Caki2 (cell line): ENCODE data around the gene SKA3. TPM values are rescaled to one million over a fixed set of nuclear protein-coding genes. Genes with fewer than 3 reads are reported as not detected.
"Not testable (repeated sequence)": the region's sequence is repeated elsewhere in the genome, so short reads cannot be mapped to it uniquely, and the experiment has no call there.

Experiments used
- DNase-seq: peaks from one replicate; pipeline ENCODE4 v3.0.0-alpha.2; 2015; ENCODE audit warnings: low read depth
- in situ Hi-C: cut with HindIII; loops from 2 replicates; pipeline ENCODE4 v1.10.0; 2016; ENCODE audit warnings: low sequenced_read_pairs, low pct_unique_long_range_greater_than_20kb, mixed read lengths
- total RNA-seq: library from RNA; depleted of rRNA; stranded (reverse); fragments of >200 nt; shearing (Covaris generic); gene quantifications from 2 replicates; pipeline ENCODE4 v1.2.3, GENCODE V29; 2014; ENCODE audit warnings: low replicate concordance

Gene SKA3
- total RNA-seq, 1 experiment from 2014 or later = 14.1 TPM

GRCh38 chr13:21176982-21177284 lies 581 bp upstream of the SKA3 start:
- in situ Hi-C loops = no loop called here

DNA sequence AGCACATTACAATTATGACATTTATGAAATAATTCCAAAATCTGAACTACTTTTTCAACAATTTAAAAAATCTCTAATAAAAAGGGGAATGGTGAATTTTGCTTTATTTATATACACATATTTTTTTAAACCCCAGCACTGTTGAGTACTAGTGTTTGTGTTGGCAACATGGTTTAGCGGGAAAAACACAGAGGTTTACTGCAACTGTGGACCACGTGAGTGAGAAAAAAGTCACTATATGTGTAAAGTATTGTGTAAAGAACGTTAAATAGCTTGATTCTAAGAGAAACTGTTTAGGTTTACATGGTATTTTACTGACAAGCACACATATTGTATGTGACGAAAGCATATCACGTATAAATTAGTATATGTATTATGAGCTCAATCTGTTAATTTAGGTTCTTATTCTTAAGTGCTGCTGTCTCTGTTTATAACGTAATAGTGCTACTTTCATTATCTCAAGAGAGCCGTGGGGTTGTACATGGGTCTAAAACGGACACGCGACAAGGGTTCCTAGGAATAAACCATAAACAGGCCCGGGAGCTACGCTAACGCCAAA lies 617 bp downstream of the SKA3 start:
- DNase-seq = no peak
- in situ Hi-C loops = no loop called here

More at GRCh38 chr13:21176982-21177284, 581 bp upstream of the SKA3 start:
- DNase-seq = no peak

DNA sequence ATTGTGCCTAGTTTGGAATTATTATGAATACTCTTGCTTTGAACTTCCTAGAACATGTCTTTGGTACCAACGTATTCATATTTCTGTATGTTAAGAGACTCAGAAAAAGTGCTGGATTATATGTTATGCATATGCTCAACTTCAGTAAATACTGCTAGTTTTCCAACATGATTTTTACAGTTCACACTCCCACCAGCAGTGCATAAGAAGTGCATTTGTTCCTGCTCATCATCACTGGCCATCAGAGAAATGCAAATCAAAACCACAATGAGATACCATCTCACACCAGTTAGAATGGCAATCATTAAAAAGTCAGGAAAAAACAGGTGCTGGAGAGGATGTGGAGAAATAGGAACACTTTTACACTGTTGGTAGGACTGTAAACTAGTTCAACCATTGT lies 2.6 kb downstream of the SKA3 start:
- in situ Hi-C loops, DNase-seq: not testable (repeated sequence)

- no peak for DNase-seq
- in situ Hi-C loops = no loop called here
Observed at GRCh38 chr13:21171420-21171819, 4.9 kb downstream of the SKA3 start.

DNA sequence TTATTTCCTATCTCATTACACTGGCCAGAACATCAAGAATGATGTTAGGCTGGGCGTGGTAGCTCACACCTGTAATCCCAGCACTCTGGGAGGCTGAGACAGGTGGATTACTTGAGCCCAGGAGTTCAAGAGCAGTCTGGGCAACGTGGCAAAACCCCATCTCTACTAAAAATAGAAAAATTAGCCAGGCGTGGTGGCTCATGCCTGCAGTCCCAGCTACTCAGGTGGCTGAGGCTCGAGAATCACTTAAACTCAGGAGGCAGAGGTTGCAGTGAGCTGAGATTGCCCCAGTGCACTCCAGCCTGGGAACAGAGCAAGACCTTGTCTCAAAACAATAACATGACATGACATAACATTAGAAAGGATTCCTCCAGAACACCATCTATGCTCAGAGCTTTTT lies 10.7 kb downstream of the SKA3 start:
- in situ Hi-C loops = not testable (repeated sequence)

DNA sequence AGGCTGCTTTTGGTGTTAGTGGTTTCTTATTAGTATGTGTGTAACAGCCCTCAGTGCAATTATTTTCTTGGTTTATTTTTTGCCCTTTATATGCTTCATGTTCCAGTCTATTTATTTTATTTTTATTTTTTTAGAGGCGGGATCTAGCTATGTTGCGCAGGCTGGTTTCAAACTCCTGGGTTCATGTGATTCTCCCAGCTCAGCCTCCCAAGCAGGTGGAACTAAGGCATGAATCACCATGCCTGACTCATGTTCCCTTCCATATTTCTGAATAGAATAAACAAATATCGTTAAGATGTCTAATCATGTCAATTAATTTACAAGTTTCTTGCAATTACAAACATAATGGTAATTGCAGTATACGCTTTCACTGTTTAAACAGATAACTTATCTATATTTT lies 11.7 kb downstream of the SKA3 start:
- in situ Hi-C loops = no loop called here
- no peak for DNase-seq

More for the DNA sequence above, 10.7 kb downstream of the SKA3 start:
- DNase-seq = not testable (repeated sequence)

DNA sequence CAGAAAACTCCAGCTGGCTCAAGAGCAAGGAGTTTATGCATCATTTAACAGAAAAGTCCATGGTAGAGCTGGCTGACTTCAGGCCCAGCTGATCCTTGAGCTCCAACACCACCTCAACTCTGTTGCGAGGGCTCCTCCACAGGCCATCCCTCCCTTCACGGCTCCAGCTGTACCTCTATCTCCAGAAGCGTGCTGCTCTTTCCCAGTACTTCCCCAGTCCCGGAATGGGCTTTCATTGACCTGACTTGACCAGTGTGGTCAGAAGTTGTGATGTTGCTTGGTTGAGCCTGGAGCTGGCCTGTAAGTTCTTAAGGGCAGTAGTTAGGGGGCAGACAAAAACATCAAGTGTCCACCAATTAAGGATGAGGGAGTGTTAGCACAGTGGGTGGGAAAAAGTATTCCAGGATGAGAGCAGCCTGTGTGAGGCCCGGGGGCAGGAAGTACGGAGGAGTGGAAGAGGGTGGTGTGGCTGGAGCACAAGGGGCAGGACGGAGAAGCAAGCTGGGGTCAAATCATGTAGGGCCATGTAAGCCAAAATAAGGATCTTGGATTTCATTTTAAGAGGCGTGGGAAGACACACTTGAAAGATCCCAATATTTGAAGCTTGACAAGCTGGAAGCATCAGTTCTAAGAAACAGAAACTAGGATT lies 24.0 kb downstream of the SKA3 start:
- in situ Hi-C loops = no loop called here

GRCh38 chr13:21150013-21150412 lies 26.3 kb downstream of the SKA3 start:
- in situ Hi-C loops = no loop called here
- no peak for DNase-seq

More for the DNA sequence above, 24.0 kb downstream of the SKA3 start:
- no peak for DNase-seq

DNA sequence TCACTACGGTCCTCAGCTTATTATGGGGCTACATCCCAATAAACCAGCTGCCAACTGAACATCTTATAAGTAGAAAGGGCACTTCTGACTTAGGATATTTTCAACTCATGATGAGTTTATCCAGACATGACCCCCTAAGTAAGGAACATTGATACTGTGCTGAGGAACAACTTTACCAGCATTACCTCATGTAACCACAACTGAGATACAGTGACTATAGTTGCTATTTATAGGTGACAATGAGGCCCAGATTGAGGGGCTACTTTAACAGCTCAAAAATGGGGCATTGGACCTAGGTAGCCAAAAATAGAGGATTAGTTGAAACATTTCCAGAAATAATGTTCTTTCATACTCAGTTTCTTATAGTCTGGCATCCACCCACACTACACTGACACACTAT lies 26.8 kb downstream of the SKA3 start:
- in situ Hi-C loops = no loop called here

GRCh38 chr13:21148557-21149258 lies 27.6 kb downstream of the SKA3 start:
- no peak for DNase-seq
- in situ Hi-C loops = no loop called here

More for the DNA sequence above, 26.8 kb downstream of the SKA3 start:
- no peak for DNase-seq

DNA sequence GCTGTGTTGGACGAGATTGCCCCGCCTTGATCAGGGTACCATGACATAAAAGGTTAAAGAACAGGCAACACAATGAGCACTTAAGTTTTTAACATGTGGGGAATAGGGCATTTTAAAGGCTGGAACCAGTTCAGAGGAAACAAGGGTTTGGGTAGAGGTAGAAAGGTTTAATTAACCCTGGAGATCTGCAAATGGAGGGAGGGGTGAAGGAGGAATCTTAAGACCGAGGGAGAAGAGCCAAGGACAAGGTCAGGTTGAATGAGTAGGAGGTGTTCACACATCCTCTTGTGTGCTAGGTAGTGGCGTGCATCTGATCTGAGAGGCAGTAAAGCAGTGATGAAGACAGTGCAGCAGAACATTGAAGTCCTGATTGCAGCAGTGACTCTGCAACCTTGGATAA lies 28.5 kb downstream of the SKA3 start:
- DNase-seq = no peak
- in situ Hi-C loops = no loop called here

DNA sequence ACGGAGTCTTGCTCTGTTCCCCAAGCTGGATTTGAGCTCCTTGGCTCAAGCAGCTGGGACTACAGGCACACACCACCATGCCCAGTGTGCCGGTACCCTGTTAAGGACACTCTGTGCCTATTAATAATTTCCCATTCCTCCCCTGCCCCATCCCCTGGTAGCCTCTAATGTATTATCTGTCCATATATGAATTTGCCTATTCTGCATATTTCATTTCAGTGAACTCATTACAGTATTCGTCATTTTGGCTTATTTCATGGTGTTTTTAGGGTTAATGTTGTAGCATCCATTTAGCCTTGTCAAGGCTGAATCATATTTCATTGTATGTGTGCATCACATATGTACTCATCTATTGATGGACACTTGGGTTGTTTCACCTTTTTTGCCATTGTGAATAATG lies 33.6 kb downstream of the SKA3 start:
- in situ Hi-C loops = no loop called here
- DNase-seq = no peak

GRCh38 chr13:21139374-21139773 lies 37.0 kb downstream of the SKA3 start:
- in situ Hi-C loops = no loop called here
- DNase-seq = no peak

- no peak for DNase-seq
- in situ Hi-C loops = no loop called here
Observed at GRCh38 chr13:21138561-21138960, 37.8 kb downstream of the SKA3 start.

GRCh38 chr13:21137696-21138095 lies 38.7 kb downstream of the SKA3 start:
- in situ Hi-C loops = no loop called here
- no peak for DNase-seq

DNA sequence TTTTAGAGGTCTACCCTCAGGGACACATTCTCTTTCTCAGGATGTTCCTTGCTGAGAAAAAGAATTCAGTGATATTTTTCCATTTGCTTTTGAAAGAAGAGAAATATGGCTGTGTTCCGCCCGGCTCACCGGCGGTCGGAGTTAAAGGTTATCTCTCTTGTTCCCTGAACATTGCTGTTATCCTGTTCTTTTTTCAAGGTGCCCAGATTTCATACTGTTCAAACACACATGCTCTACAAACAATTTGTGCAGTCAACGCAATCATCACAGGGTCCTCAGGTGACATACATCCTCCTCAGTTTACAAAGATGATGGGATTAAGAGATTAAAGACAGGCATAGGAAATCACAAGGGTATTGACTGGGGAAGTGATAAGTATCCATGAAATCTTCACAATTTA lies 40.5 kb downstream of the SKA3 start:
- DNase-seq, in situ Hi-C loops: not testable (repeated sequence)

DNA sequence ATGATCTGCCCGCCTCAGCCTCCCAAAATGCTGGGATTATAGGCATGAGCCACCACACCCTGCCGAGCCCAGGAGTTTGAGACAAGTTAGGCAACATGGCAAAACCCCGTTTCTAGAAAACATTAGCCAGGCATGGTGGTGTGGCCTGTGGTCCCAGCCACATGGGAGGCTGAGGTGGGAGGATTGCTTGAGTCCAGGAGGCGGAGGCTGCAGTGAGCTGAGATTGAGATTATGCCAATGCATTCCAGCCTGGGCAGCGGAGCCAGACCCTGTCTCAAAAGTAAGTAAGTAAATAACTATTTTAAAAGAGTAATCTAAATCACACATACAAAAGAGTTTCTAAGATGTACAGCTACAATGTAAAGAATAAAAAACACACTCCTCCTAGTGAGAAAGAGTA lies 41.9 kb downstream of the SKA3 start:
- in situ Hi-C loops = no loop called here
- DNase-seq = no peak

DNA sequence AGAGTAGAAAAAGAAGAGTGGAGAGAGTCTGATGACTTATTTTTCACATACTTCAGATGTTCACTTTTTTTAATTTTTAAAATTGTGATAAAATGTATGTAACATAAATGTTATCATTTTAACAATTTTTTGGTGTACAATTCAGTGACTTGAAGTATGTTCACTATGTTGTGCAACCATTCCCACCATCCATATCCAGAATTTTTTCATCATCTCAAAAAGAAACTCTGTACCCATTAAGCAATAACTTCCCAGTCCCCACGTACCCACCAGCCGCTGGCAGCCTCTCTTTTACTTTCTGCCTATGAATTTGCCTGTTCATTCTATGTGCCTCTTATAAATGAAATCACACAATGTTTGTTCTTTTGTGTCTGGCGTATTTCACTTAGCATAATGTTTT lies 43.3 kb downstream of the SKA3 start:
- DNase-seq = no peak
- in situ Hi-C loops = no loop called here

- in situ Hi-C loops = no loop called here
- no peak for DNase-seq
Observed at GRCh38 chr13:21130116-21130515, 46.2 kb downstream of the SKA3 start.

GRCh38 chr13:21124852-21125251 lies 51.5 kb downstream of the SKA3 start:
- in situ Hi-C loops = no loop called here

More at GRCh38 chr13:21124852-21125251, 51.5 kb downstream of the SKA3 start:
- DNase-seq = peak; percentile 47
